Stimulated activated CD8-positive, alpha-beta memory T cell treated with anti-CD3 and anti-CD28 coated beads, Interleukin-15, amount 100 ng/mL, for 24 hours (primary cell): ENCODE results near the gene COX7B.
"Not testable (repeated sequence)": the region's sequence is repeated elsewhere in the genome, so short reads cannot be mapped to it uniquely, and the experiment has no call there.

Experiments
- DNase-seq: peaks from one replicate; pipeline ENCODE4 v3.0.0-alpha.2; 2020; ENCODE audit warnings: low read depth

The COX7B gene, protein sequence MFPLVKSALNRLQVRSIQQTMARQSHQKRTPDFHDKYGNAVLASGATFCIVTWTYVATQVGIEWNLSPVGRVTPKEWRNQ

DNA sequence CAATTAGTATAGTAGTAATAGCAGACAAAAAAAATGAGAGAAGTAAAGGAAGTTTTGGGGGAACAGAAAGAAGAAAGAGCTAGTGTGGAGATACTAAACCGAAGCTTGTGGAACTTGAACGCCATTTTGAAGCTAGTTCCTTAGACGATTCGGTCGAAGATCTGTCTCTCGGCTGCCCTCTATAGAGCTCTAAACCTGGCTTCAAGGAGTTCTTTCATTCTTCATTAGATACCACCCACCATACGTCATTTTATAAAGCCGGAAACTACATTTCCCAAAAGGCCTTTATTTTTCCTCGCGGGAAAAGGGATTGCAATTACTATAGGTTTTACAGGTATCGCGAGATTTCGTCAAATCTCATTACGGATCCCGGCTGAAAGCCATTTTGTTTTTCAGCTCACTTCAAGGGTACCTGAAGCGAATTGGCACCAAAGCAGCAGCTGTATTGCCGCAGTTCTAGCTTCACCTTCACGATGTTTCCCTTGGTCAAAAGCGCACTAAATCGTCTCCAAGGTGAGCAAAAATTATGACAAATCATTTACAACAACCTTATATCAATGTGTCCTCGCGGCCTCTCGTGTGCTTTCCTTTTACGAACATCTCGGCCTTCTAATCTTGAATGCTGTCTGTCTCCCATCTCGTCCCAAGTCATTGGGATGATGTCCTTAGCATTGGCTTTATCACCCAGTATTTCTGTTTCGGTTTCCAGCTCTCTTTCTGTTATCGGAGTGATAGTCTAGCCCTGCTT lies at the start of gene COX7B:
Gene COX7B (plus strand): TSS at position 388 of the 748 bp plus-strand sequence. CDS start 86 bp downstream, at position 474.
- no peak for DNase-seq

DNA sequence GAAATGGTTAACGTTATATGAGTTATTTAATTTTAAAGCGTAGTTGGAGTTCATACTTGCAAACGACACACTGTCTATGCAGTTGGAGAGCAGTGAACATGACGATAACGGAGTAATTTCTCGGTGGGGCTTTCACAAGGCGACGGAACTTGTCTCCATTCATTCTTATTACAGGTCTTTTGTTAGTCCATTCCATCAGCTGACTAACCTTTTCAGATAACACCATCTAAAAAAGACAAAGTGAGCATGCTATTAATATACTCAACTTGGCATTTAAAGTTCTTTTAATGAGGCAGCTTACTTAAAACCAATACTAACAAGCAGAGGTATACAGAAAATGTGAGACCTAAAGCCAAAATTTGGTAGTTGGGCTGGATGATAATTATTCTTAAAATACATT lies 23.9 kb upstream of the COX7B start:
- DNase-seq: no peak

DNA sequence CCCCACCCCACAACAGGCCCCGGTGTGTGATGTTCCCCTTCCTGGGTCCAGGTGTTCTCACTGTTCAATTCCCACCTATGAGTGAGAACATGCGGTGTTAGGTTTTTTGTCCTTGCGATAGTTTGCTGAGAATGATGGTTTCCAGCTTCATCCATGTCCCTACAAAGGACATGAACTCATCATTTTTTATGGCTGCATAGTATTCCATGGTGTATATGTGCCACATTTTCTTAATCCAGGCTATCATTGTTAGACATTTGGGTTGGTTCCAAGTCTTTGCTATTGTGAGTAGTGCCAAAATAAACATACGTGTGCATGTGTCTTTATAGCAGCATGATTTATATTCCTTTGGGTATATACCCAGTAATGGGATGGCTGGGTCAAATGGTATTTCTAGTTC lies 17.9 kb upstream of the COX7B start:
- not testable (repeated sequence) for DNase-seq

DNA sequence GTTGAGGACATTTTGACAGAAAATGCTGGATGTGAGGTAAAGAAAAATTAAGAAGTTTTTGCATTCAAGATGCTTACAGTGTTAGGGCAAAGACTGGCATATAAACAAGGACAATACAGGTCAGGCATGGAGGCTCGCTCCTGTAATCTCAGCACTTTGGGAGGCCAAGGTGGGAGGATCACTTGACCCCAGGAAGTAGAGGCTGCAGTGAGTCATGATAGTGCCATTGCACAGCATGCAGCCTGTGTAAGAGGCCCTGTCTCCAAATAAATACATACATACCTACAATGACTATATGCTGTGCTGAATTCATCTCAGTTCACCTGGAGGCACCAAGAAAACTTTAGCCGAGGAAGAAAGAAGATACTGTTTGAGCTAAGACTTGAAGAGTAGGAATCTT lies 6.4 kb upstream of the COX7B start:
- DNase-seq: no peak

DNA sequence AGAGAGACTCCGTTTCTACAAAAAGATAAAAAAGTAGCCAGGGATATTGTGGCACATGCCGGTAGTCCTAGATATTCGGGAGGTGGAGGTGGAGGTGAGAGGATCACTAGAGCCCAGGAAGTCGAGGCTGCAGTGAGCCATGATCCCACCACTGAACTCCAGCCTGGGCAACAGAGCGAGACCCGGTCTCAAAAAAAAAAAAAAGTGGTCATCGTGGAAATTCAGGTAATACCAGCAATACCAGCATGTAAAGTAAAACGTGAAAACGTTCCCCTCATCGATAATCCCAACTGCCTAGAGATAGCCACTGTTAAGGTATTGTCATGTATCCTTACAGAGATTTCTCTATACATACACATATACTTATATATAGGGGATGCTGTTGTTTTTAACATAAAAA lies 5.6 kb upstream of the COX7B start:
- no peak for DNase-seq

DNA sequence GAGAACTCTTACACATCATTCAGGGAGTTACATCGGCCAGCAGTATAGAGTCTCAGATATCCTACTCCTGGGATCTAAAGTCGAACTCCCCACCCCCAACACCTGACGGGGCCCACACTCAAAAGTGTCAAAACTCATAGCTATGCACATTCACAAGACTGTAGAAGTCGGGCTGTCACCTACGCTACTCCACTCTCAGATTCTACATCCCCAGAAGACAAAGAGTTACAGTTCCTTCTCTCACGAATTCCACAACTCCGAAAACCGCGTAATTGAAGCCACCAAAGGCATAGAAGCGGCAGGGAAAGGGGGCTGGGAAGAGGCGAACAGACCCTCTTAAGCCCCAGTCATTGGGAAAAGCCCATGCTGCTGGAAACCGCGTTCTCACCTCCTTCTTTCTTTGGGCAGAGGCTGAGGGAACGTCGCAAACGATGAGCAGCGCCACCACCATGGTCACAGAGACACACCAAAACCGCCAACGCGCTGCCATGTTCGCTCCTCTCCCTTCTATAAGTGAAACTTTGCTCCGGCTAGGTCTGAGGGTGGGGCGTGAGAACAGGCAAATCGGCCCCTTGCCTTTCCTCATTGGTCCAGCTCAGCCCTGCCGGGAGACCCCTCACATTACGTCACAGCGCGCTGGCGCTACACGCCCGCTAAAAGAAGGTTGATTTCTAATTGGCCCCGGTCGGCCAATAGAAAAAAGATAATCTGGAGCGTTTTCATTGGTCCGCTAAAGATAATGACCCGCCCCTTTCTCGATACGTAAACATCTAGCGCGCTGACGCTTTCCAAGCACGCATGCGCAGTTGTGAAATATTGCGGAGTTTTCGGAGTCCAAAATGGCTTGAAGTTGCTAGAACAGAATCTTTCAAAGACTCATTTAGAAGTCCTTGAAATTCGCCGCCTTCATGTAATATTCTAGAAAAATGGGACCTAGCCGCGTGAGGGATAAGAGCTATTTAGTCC lies 4.1 kb upstream of the COX7B start, which contains the start of gene MAGT1:
Gene MAGT1 (minus strand): TSS at position 515 of the 966 bp plus-strand sequence. CDS start 25 bp downstream, at position 490.
- peak; percentile 55 for DNase-seq

DNA sequence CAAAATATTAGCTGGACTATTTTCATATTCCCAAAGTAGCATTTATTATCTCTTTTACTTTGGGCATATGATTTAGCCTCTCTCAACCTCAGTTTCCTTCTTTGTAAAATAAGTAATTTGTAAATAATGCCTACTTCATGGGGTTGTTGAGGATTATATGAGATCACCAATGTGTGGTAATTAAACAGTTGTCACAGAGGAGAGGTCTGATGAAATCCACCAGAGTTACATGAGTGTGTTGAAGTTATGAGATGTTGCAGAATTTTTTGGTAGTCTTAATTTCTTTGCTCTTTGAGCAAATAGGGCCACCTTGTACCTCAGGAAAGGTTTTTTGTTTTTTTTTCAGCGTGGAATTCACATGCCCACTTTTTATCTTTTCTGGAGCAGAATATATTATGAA lies 1.4 kb downstream of the COX7B start:
- no peak for DNase-seq

DNA sequence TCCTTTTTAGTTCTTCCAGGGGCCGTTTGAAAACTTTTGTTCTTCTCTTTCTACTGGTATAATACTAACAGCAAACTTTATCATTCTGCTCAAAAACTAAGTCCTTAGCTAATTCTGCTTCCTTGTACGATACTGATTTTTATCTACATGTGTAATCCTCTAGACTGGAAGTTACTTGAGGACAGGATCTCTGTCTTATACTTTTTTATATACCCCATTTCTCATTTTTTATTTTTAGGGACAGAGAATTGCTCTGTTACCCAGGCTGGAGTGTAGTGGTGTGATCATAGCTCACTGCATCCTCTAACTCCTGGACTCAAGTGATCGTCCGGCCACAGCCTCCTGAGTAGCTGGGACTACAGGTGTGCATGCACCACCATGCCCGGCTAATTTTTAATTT lies 2.2 kb downstream of the COX7B start:
- no peak for DNase-seq

DNA sequence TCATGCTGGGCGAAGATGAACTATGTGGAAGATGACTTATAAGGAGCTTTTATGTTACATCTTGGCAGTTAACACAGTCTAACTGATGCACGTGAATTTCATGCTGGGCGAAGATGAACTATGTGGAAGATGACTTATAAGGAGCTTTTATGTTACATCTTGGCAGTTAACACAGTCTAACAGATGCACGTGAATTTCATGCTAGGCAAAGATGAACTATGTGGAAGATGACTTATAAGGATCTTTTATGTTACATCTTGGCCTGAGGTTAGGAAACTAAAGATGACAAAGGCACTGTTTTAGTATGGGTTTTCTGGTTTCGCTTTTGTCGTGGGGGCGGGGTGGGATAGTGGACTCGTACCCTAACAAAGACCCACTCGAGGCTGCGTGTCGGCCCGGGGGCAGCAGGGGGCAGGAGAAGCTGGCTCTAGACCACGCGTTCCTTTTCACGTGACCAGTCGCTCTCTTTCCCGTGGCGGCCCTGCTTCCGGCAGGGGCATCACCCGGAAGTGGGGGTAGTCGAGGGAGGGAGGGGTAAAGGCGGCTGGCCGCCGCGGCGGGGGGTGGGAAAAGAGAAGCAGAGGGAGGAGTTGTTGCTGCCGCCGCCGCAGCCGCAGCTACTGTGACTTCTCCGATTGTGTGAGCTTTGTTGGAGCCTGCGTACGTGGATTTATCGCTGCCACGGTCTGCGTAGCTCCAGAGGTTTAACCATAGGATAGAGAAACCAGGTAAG lies 11.0 kb downstream of the COX7B start, which contains the start of gene ATP7A:
Gene ATP7A (plus strand): TSS at position 586 of the 733 bp plus-strand sequence. CDS start 60,949 bp downstream, outside the sequence.
- DNase-seq: peak; percentile 65

DNA sequence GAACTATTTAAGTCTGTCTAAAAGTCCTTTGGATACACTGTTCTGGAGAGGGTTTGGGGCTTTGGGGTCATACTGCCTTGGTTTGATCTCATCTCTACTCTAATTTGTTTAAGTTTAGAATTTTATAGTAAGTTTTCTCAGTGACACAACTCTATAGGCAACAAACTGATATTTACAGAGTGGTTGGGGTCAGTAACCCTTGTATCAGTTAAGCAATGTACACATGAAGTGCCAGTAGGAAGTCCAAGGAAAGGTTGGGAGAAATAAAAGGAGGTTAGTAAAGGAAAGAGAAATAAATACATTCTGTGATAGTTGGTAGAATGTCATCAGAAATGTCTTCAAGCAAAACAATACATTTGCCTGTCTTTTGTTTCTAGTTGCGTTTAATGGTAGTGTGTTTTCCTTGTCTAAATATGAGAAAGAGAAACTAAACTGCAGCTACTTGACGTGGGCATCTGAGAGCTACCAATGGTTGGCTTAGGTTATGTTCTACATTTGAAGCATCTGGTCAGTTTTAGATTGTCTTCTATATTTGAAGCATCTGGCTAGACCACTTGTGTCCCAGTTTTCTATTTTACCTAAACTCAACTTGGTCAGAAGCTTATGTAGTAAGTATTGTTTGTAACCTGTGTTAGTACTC lies 18.1 kb downstream of the COX7B start:
- no peak for DNase-seq

DNA sequence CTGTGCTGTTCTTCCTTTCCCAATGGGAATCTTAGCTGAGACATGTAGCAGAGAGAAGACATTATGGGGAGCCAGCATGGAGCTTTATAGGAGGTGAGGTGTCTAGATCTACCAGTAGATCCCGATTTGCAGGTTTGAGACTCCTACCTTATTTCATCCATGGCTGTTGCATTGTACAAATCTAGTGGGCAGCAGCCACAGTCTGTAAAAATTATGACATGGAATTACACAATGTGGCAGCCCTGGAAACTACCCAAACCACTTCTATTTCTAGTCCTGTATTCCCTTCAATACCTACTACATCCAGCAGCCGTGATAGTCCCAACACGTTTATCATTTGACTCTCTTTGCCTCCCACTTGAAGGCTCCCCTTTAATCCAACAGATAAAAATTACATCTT lies 19.3 kb downstream of the COX7B start:
- no peak for DNase-seq

DNA sequence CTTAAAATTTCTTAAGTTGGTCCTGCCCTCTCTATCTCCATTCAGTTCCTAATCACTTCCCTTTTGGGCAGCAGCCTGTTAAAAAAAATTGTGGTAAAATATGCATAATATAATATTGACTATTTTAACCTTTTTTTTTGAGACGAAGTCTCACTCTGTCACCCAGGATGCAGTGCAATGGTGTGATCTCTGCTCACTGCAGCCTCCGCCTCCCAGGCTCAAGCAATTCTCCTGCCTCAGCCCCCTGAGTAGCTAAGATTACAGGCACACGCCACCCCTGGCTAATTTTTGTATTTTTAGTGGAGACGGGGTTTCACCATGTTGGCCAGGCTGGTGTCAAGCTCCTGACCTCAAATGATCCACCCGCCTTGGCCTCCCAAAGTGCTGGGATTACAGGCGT lies 20.1 kb downstream of the COX7B start:
- DNase-seq: not testable (repeated sequence)

DNA sequence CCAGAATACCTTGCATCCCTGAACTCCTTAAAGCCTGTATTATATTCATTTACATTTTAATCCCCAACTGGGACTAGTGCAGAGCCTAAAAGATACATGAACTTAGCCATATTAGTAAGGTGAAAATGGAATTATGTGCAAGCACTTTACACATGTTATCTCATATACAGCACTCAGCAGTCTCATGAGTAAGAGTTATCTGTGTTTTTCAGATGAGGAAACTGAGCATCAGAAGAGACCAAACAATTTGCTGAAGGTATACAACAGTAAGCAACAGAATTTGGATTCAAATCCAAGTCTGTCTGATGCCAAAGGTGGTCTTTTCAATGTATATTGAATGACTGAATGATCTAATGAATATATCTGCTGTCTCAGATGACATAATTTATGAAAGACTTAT lies 23.5 kb downstream of the COX7B start:
- DNase-seq: no peak

DNA sequence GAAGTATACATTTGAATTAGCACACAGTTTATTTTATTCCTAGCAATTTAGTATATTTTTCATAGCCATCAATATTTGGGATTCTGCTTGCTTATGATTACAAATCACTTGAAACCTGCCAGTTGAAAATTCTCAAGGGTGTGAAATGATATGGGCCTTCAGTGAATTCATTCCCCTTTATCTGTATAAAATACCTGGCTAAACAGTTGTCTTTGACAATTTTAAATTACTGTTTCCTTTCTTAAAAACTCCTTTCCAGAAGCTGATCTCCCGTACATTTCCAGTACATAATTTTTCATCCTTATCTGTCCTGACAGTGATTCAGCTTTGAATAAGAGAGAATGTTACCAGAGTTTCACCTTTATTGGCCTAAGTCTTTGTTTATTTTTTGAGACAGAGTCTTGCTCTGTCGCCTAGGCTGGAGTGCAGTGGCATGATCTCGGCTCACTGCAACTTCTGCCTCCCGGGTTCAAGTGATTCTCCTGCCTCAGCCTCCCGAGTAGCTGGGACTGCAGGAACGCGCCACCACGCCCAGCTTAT lies 25.1 kb downstream of the COX7B start:
- no peak for DNase-seq

DNA sequence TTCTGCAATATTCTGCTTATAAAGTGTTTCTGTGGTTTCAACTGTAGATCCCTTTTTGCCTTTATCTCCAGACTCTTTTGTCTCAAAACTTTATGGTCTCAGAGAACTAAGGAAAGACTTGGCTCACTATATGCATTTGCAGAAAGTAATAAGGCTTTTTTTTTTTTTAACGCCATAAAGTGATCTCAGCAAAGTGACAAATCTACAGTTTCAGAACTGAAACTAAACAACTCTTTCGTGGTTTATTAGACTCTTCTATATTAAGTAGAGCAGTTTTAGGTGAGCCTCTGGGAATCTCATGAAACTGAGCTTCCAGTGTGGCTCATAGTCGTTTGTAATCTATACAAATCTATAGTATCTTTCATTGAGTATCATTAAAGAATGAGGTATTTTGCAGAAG lies 26.5 kb downstream of the COX7B start:
- DNase-seq: no peak

DNA sequence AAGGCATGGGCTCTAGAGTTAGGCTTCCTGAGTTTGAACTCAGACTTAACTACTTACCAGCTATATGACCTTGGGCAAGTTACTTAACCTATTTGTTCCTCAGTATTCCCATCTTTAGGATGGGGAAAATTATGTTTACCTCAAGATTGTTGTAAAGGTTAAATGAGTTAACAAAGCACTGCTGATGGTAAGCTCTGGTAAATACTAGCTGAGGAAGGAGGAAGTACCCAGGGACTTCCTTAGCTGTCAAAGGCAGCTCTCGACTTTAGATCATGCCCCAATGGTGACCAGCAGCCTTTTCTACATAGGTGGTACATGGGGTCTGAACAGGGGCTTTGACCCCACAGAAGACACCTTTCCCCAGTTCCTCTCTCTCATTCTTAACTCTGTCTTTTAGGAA lies 31.3 kb downstream of the COX7B start:
- DNase-seq: no peak

DNA sequence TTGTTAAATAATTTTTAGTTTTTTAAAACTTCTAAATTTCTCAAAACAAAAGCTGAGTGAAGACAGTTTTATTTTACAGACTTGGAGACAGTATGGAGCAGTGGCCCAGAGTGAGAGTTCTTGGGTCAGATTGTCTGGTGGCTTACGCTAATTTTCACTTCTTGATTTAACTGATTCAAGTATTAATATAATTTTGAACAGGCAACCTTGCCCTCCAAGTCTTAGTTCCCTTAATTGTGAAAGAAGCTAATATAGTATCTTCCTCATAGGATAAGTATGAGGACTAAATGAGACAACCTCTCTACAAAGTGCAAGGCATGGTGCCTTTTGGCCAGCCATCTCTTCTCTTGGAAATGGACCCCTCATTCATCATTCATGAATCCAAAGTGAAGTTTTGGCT lies 36.6 kb downstream of the COX7B start:
- no peak for DNase-seq

DNA sequence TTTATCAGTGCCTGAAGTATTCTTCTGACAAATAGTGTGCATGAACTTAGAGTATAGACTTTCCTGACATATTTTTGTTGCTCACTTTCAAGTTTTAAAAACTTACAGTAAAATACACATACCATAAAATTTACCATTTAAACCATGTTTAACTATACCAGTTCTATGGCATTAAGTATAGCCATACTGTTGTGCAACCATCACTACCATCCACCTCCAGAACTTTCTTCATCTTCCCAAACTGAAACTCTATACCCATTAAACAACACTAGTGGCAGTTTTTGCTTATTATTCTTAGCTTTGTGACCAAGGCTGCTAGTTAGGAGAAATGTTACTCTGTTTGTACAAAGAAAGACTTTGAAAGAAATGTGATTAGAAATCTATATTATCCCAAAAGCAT lies 37.0 kb downstream of the COX7B start:
- DNase-seq: no peak

DNA sequence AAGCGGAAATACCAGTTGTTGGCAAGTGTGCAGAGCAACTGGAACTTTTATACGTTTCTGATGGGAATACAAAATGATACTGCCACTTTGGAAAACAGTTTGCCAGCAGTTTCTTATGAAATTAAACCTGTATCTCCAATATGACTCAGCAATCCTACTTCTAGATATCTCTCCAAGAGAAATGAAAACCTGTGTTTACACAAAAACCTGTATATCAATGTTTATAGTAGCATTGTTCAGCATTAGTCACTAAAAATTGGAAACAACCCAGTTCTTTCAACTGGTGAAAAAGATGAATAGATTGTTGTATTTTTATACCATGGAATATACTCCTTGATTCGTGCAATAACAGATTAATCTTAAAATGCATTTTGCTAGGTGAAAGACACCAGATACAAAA lies 38.0 kb downstream of the COX7B start:
- no peak for DNase-seq

DNA sequence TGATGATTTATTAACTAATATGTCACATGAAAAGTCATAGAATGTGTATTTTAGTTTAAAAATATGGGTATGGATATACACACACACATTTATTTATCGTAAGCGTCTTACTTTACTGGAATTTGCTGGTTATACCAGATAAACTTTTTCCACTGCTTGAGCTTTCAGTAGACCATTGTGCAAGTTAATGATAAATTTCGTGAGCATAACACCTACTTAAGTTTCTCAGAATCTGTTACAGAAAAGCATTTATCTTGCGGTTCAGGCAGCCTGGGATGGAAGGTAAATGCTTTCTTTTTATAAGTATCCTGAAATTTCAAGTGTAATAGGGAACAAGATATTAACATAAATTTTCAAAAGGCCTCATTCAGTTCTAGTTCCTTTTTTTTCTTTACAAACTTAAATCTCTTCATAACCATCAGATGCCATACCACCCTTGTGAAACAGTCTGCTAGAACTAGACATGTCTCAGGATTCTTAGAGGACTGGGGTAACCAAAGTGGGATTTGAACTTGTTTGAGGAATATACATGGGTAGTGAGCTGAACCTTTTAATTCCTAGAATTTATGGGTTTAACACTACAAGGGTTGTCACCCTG lies 38.9 kb downstream of the COX7B start:
- no peak for DNase-seq

DNA sequence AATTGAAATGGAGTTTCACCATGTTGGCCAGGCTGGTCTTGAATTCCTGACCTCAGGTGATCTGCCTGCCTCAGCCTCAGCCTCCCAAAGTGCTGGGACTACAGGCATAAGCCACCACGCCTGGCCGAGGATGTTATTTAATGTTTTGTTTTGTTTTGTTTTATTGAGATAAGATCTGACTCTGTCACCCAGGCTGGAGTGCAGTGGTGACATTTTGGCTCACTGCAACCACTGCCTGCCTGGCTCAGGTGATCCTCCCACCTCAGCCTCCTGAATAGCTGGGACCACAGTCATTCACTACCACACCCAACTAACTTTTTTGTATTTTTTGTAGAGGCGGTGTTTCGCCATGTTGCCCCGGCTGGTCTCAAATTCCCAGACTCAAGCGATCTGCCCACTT lies 45.8 kb downstream of the COX7B start:
- not testable (repeated sequence) for DNase-seq
